Memory B cell (primary cell): ENCODE measurements around the gene PALLD.
"Not testable (repeated sequence)": the region's sequence is repeated elsewhere in the genome, so short reads cannot be mapped to it uniquely, and the experiment has no call there.

Source experiments
- ATAC-seq: fragments of 150-1000 bp; cut with Tn5 transposase; 2 replicates; pipeline ENCODE4 v1.10.0; 2021; ENCODE audit warnings: low read depth, mild to moderate bottlenecking, moderate library complexity
- DNase-seq, 2 donors: peaks; one replicate each; pipeline ENCODE4 v3.0.0; 2022; ENCODE audit warnings: low spot score in 2 of 2
- H3K27ac Mint-ChIP-seq: one replicate; pipeline ENCODE4 v1.8.0; 2022; ENCODE audit warnings: mild to moderate bottlenecking, moderate library complexity, mixed read lengths
- H3K27me3 Mint-ChIP-seq: one replicate; pipeline ENCODE4 v1.8.0; 2022; ENCODE audit warnings: mixed read lengths
- H3K36me3 Mint-ChIP-seq: one replicate; pipeline ENCODE4 v1.8.0; 2022; ENCODE audit warnings: mild to moderate bottlenecking, mixed read lengths
- H3K4me1 Mint-ChIP-seq: one replicate; pipeline ENCODE4 v1.8.0; 2022; ENCODE audit warnings: mixed read lengths
- H3K4me3 Mint-ChIP-seq: one replicate; pipeline ENCODE4 v1.8.0; 2022; ENCODE audit warnings: mild to moderate bottlenecking, moderate library complexity, mixed read lengths
- H3K9me3 Mint-ChIP-seq: one replicate; pipeline ENCODE4 v1.8.0; 2022; ENCODE audit warnings: mixed read lengths

Gene PALLD

GRCh38 chr4:168702581-168703087 lies 205.8 kb downstream of the PALLD start:
- not testable (repeated sequence) for H3K9me3 Mint-ChIP-seq, H3K27ac Mint-ChIP-seq, H3K4me3 Mint-ChIP-seq, H3K4me1 Mint-ChIP-seq, H3K27me3 Mint-ChIP-seq, H3K36me3 Mint-ChIP-seq, ATAC-seq, DNase-seq

- Mint-ChIP-seq H3K27ac (no peak overlapping the region), H3K4me3 (no peak overlapping the region), H3K27me3 (peaks cover 2% of the 10 kb centered on the region), H3K9me3 (no peaks in the 10 kb centered on the region), H3K4me1 (no peaks in the 10 kb centered on the region), H3K36me3 (no peaks in the 10 kb centered on the region)
- ATAC-seq = no peak
- DNase-seq = no peak
These were observed 208.3 kb downstream of the PALLD start for GRCh38 chr4:168705121-168705520.

- no peaks in the 10 kb centered on the region for H3K36me3 Mint-ChIP-seq
- H3K27me3 Mint-ChIP-seq = peaks cover 2% of the 10 kb centered on the region
- no peak overlapping the region for H3K4me3 Mint-ChIP-seq
- no peaks in the 10 kb centered on the region for H3K4me1 Mint-ChIP-seq
- no peak for DNase-seq
- ATAC-seq = no peak
- no peaks in the 10 kb centered on the region for H3K9me3 Mint-ChIP-seq
- no peak overlapping the region for H3K27ac Mint-ChIP-seq
These were observed 210.4 kb downstream of the PALLD start for GRCh38 chr4:168707205-168707604.

- H3K9me3 Mint-ChIP-seq = no peaks in the 10 kb centered on the region
- H3K36me3 Mint-ChIP-seq = no peaks in the 10 kb centered on the region
- peaks cover 2% of the 10 kb centered on the region for H3K27me3 Mint-ChIP-seq
- DNase-seq = no peak
- no peak overlapping the region for H3K27ac Mint-ChIP-seq
- no peaks in the 10 kb centered on the region for H3K4me1 Mint-ChIP-seq
- H3K4me3 Mint-ChIP-seq = no peak overlapping the region
- ATAC-seq = no peak
These were observed 211.3 kb downstream of the PALLD start for GRCh38 chr4:168708108-168708507.

GRCh38 chr4:168710353-168710946 lies 213.6 kb downstream of the PALLD start:
- H3K27me3 Mint-ChIP-seq = peaks cover 2% of the 10 kb centered on the region
- no peaks in the 10 kb centered on the region for H3K4me1 Mint-ChIP-seq
- no peaks in the 10 kb centered on the region for H3K9me3 Mint-ChIP-seq
- H3K27ac Mint-ChIP-seq = no peak overlapping the region
- DNase-seq = no peak
- H3K36me3 Mint-ChIP-seq = no peaks in the 10 kb centered on the region
- no peak overlapping the region for H3K4me3 Mint-ChIP-seq
- no peak for ATAC-seq

- Mint-ChIP-seq H3K4me1 (no peaks in the 10 kb centered on the region), H3K27ac (no peak overlapping the region), H3K36me3 (no peaks in the 10 kb centered on the region), H3K4me3 (no peak overlapping the region), H3K9me3 (no peaks in the 10 kb centered on the region), H3K27me3 (peaks cover 2% of the 10 kb centered on the region)
- no peak for DNase-seq
- no peak for ATAC-seq
These were observed 214.6 kb downstream of the PALLD start for GRCh38 chr4:168711197-168712140.

- no peaks in the 10 kb centered on the region for H3K4me1 Mint-ChIP-seq
- H3K27me3 Mint-ChIP-seq = peaks cover 2% of the 10 kb centered on the region
- DNase-seq = no peak
These were observed 215.6 kb downstream of the PALLD start for GRCh38 chr4:168712316-168712890.

GRCh38 chr4:168713253-168713652 lies 216.4 kb downstream of the PALLD start:
- DNase-seq (no peak), ATAC-seq (no peak)
- Mint-ChIP-seq H3K36me3 (no peaks in the 10 kb centered on the region), H3K9me3 (no peaks in the 10 kb centered on the region), H3K27ac (no peak overlapping the region), H3K4me1 (no peaks in the 10 kb centered on the region), H3K4me3 (no peak overlapping the region), H3K27me3 (peaks cover 2% of the 10 kb centered on the region)

More at GRCh38 chr4:168712316-168712890, 215.6 kb downstream of the PALLD start:
- Mint-ChIP-seq H3K27ac (no peak overlapping the region), H3K4me3 (no peak overlapping the region), H3K9me3 (no peaks in the 10 kb centered on the region), H3K36me3 (no peaks in the 10 kb centered on the region)
- ATAC-seq = no peak

GRCh38 chr4:168715896-168716295 lies 219.0 kb downstream of the PALLD start:
- H3K4me3 Mint-ChIP-seq = no peak overlapping the region

GRCh38 chr4:168716406-168717129 lies 219.7 kb downstream of the PALLD start:
- Mint-ChIP-seq H3K4me3 (no peak overlapping the region), H3K27ac (no peak overlapping the region), H3K27me3 (peaks cover 5% of the 10 kb centered on the region), H3K4me1 (no peaks in the 10 kb centered on the region), H3K36me3 (no peaks in the 10 kb centered on the region), H3K9me3 (peaks cover 4% of the 10 kb centered on the region)
- no peak for ATAC-seq
- DNase-seq = no peak

More at GRCh38 chr4:168715896-168716295, 219.0 kb downstream of the PALLD start:
- ATAC-seq (no peak), DNase-seq (no peak)
- H3K27ac Mint-ChIP-seq = no peak overlapping the region
- H3K27me3 Mint-ChIP-seq = peaks cover 4% of the 10 kb centered on the region
- H3K4me1 Mint-ChIP-seq = no peaks in the 10 kb centered on the region
- no peaks in the 10 kb centered on the region for H3K36me3 Mint-ChIP-seq
- peaks cover 3% of the 10 kb centered on the region for H3K9me3 Mint-ChIP-seq

- H3K36me3 Mint-ChIP-seq = no peaks in the 10 kb centered on the region
- DNase-seq = no peak
- peaks cover 5% of the 10 kb centered on the region for H3K9me3 Mint-ChIP-seq
- no peak for ATAC-seq
- no peak overlapping the region for H3K4me3 Mint-ChIP-seq
- no peak overlapping the region for H3K27ac Mint-ChIP-seq
- peaks cover 8% of the 10 kb centered on the region for H3K27me3 Mint-ChIP-seq
- peaks cover 2% of the 10 kb centered on the region for H3K4me1 Mint-ChIP-seq
These were observed 221.0 kb downstream of the PALLD start for GRCh38 chr4:168717847-168718246.

- no peak for ATAC-seq
- peaks cover 10% of the 10 kb centered on the region for H3K27me3 Mint-ChIP-seq
- peaks cover 5% of the 10 kb centered on the region for H3K9me3 Mint-ChIP-seq
- no peak overlapping the region for H3K27ac Mint-ChIP-seq
- H3K36me3 Mint-ChIP-seq = no peaks in the 10 kb centered on the region
- H3K4me3 Mint-ChIP-seq = no peak overlapping the region
- peaks cover 2% of the 10 kb centered on the region for H3K4me1 Mint-ChIP-seq
- no peak for DNase-seq
These were observed 222.9 kb downstream of the PALLD start for GRCh38 chr4:168719725-168720124.

GRCh38 chr4:168720396-168720900 lies 223.6 kb downstream of the PALLD start:
- Mint-ChIP-seq H3K4me3 (no peak overlapping the region), H3K27ac (no peak overlapping the region), H3K9me3 (peaks cover 5% of the 10 kb centered on the region), H3K4me1 (peaks cover 2% of the 10 kb centered on the region), H3K36me3 (no peaks in the 10 kb centered on the region), H3K27me3 (peaks cover 10% of the 10 kb centered on the region)
- ATAC-seq = no peak
- no peak for DNase-seq
